K562 (cell line): ENCODE results near the gene INO80. TPM values are rescaled to one million over a fixed set of nuclear protein-coding genes. Genes with fewer than 3 reads are reported as not detected.

Experiments used
- ARID4B ChIP-seq: sonication (generic); formaldehyde crosslinking; IDR thresholded peaks from 2 replicates; pipeline ENCODE4 v1.8.0; 2022; ENCODE audit warnings: mild to moderate bottlenecking, missing genetic modification reagents
- ATF6 ChIP-seq: sonication (generic); formaldehyde crosslinking; IDR thresholded peaks from 2 replicates; pipeline ENCODE4 v1.4.0; 2020; ENCODE audit warnings: mild to moderate bottlenecking, missing genetic modification reagents
- HCFC1 ChIP-seq: IDR thresholded peaks from 2 replicates; pipeline ENCODE4 v1.6.1; 2012; ENCODE audit warnings: low read depth, low read length, improper control_type of control experiment
- KAT7 ChIP-seq: sonication (generic); formaldehyde crosslinking; IDR thresholded peaks from 2 replicates; pipeline ENCODE4 v1.8.0; 2022; ENCODE audit warnings: missing genetic modification reagents, mild to moderate bottlenecking, borderline replicate concordance
- POLR2AphosphoS5 ChIP-seq: IDR thresholded peaks from 2 replicates; pipeline ENCODE4 v1.6.1; 2011; ENCODE audit warnings: mild to moderate bottlenecking, low read depth, low read length, moderate library complexity; ENCODE audit not compliant: control insufficient read depth, insufficient read depth
- ZBTB40 ChIP-seq, 2 experiments: fragments of 450-650 bp in 1 of 2; sonication (generic) in 1 of 2; formaldehyde crosslinking in 1 of 2; IDR thresholded peaks; 2 replicates each; pipeline versions ENCODE4 v1.7.1 to v1.9.0; 2016 to 2022; ENCODE audit warnings: inconsistent platforms in 1 of 2, mild to moderate bottlenecking in 1 of 2, missing genetic modification reagents in 1 of 2
- ZBTB9 ChIP-seq: fragments of 450-650 bp; formaldehyde crosslinking; IDR thresholded peaks from 2 replicates; pipeline ENCODE4 v1.4.0; 2020; ENCODE audit warnings: mild to moderate bottlenecking, moderate library complexity
- polyA plus RNA-seq, 8 experiments: library from polyadenylated mRNA; depleted of rRNA in 4 of 8; stranded (reverse) in 5 of 8; unstranded in 3 of 8; fragments of >200 nt; fragmentation: Nextera tagmentation in 2 of 8; fragmentation: Illumina TruSeq in 1 of 8; extraction: Ambion mirVana in 2 of 8; extraction: Trizol in 1 of 8; gene quantifications; 2 replicates each; pipeline versions ENCODE4 v1.2.1 to v1.2.3, GENCODE V29; 2011 to 2014; ENCODE audit warnings: inconsistent platforms in 1 of 8, missing spikeins in 1 of 8
- total RNA-seq, 7 experiments: library from RNA; depleted of rRNA in 6 of 7; stranded (reverse); fragments of >200 nt in 6 of 7; fragmentation: Illumina TruSeq in 2 of 7; extraction: Trizol in 2 of 7; gene quantifications; 2 replicates each; pipeline versions ENCODE4 v1.2.1 to v1.2.3, GENCODE V29; 2011 to 2021; ENCODE audit warnings: low replicate concordance in 1 of 7

INO80 gene
- total and polyA plus RNA-seq, 9 of the 15 experiments (the other 6 are each of a cell fraction or from before 2014, with no cell fraction given): 1.1 to 25.7 (median 19.9) TPM

- peak; percentile 72 for TF ChIP-seq ZBTB40 (IDR thresholded peaks at IDR 0.05)
- no peak for TF ChIP-seq ZBTB40 (CRISPR knock-in tag; IDR thresholded peaks at IDR 0.05)
- TF ChIP-seq POLR2AphosphoS5: peak; percentile 75
- peak; percentile 86; the same call in 1 of the 2 replicates for TF ChIP-seq KAT7 (CRISPR knock-in tag)
- TF ChIP-seq ATF6 (CRISPR knock-in tag): no peak
- TF ChIP-seq HCFC1: peak; percentile 61
- TF ChIP-seq ZBTB9 (CRISPR knock-in tag): peak; percentile 96
- peak; percentile 63; the same call in 1 of the 2 replicates for TF ChIP-seq ARID4B (CRISPR knock-in tag)
Measured at GRCh38 chr15:41116116-41116961, at the start of gene INO80 (continued).
